ENCODE results near the gene SLCO2A1.

Gene SLCO2A1

DNA sequence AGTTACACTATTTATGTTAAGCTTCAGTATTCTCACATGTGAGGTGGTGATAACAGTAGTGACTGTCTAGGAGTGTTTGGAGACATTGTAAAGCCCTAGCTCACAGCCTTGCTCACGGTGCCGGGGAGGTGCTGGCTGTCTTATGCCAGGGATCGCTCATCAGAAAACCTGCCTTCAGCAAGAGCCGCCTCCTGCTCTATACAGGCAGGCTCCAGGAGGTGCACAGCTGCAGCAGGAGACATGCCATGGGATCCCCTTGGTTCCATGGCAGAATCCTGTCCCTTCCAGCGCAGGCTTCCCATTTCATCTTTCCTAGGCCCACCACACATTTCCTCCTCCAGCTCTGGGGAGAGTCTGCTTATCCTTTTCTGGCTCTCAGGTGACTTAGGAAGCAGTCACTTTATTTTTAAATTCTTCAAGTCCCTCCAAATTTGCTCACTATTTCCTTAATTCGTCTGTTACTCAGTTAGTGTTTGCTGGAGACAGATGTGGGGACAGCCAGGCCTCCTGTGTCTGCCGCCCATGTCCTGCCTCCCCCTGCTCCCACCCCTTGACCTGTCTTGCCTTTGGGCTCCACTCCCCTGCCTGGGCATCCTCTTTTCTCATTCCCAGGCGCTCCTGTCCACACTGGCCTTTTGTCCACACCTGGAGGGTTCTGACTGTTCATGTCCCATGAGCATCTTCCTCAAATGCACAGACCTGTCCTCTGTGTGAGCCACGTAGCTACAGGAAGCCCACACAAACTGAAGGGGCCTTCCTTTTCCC lies 31.7 kb downstream of the SLCO2A1 start:
- no peaks in the 10 kb centered on the region for H3K27me3 ChIP-seq
- no peaks in the 10 kb centered on the region for H3K9me3 ChIP-seq
- H3K4me3 ChIP-seq (ENCODE audit: low read depth in 1 of 2, low read length in 1 of 2), result no peak overlapping the region
- TF ChIP-seq, protein P1, sequence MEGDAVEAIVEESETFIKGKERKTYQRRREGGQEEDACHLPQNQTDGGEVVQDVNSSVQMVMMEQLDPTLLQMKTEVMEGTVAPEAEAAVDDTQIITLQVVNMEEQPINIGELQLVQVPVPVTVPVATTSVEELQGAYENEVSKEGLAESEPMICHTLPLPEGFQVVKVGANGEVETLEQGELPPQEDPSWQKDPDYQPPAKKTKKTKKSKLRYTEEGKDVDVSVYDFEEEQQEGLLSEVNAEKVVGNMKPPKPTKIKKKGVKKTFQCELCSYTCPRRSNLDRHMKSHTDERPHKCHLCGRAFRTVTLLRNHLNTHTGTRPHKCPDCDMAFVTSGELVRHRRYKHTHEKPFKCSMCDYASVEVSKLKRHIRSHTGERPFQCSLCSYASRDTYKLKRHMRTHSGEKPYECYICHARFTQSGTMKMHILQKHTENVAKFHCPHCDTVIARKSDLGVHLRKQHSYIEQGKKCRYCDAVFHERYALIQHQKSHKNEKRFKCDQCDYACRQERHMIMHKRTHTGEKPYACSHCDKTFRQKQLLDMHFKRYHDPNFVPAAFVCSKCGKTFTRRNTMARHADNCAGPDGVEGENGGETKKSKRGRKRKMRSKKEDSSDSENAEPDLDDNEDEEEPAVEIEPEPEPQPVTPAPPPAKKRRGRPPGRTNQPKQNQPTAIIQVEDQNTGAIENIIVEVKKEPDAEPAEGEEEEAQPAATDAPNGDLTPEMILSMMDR (IDR thresholded peaks at IDR 0.05), result no peak
- no peak overlapping the region for H3K27ac ChIP-seq
- H3K4me1 ChIP-seq (ENCODE audit: control insufficient read depth in 1 of 2, insufficient read depth in 1 of 2, low read depth in 1 of 2, low read length in 1 of 2), result no peaks in the 10 kb centered on the region
- no peaks in the 10 kb centered on the region for H3K36me3 ChIP-seq

DNA sequence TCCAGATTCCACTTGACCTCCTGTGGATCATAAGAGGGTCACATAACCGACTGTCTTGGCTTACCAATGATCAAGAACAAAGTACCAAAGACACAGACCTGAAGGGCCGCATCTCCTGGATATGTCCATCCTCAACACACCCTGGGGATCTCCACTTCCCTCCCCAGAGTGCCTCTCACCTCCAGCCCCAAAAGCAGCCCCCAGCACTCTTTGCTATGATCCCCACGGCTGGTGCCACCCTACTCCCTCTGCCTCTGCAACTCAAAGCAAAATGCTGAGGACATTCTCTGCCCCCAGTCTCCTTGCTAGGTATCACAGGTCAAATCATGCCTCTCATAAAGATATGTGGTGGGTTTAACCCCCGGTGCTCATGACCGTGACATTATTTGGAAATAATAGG lies 32.7 kb downstream of the SLCO2A1 start:
- no peaks in the 10 kb centered on the region for H3K9me3 ChIP-seq
- H3K27ac ChIP-seq, result no peak overlapping the region
- H3K4me1 ChIP-seq (ENCODE audit: control insufficient read depth in 1 of 2, insufficient read depth in 1 of 2, low read depth in 1 of 2, low read length in 1 of 2), result no peaks in the 10 kb centered on the region
- H3K4me3 ChIP-seq (ENCODE audit: low read depth in 1 of 2, low read length in 1 of 2), result no peak overlapping the region
- no peaks in the 10 kb centered on the region for H3K36me3 ChIP-seq
- TF ChIP-seq, protein P1 (IDR thresholded peaks at IDR 0.05), result no peak
- no peaks in the 10 kb centered on the region for H3K27me3 ChIP-seq

DNA sequence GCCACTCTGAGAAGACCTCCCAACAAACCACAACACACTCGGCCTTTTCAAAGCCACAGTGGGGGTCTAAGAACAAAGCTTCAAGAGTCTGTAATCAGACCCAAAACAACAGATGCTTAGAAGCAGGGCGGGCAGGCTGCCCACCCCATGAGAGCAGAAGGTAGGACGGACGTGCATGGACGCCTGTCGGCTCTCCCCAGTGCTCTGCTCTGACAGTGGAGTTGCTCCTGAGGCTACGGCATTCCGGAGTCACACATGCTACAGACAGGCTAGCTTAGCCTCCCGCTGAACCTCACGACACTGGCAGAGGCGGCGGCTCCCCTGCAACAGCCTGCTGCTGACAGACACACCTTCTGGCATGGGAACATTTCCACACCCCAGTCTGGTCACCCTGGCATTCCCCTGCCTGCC lies 33.5 kb downstream of the SLCO2A1 start:
- Histone ChIP-seq H3K36me3 (no peaks in the 10 kb centered on the region), H3K27me3 (no peaks in the 10 kb centered on the region), H3K4me1 (ENCODE audit: control insufficient read depth in 1 of 2, insufficient read depth in 1 of 2, low read depth in 1 of 2, low read length in 1 of 2) (no peaks in the 10 kb centered on the region), H3K27ac (no peak overlapping the region), H3K9me3 (no peaks in the 10 kb centered on the region), H3K4me3 (ENCODE audit: low read depth in 1 of 2, low read length in 1 of 2) (no peak overlapping the region)
- TF ChIP-seq, protein P1 (IDR thresholded peaks at IDR 0.05), result no peak

DNA sequence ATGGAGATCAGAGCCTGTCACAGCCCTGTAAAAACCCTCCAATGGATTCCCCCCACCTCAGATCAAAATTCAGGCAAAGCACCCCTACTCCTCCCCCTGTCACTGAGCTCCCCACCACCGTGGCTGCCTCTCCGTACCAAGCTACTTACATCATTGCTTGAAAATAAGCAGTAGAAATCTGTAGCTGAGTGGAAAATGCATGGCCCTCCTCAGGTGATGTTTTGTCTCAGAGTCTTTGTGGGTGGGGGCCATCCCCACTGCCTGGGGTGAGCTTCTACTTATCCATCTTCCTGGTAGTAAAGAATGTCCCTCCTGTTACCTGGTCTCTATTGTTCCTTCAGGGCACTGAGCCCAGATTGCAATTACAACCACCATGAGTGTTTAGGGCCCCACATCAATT lies 34.5 kb downstream of the SLCO2A1 start:
- Histone ChIP-seq H3K36me3 (no peaks in the 10 kb centered on the region), H3K27ac (no peak overlapping the region), H3K4me3 (ENCODE audit: low read depth in 1 of 2, low read length in 1 of 2) (no peak overlapping the region), H3K27me3 (no peaks in the 10 kb centered on the region), H3K4me1 (ENCODE audit: control insufficient read depth in 1 of 2, insufficient read depth in 1 of 2, low read depth in 1 of 2, low read length in 1 of 2) (no peaks in the 10 kb centered on the region), H3K9me3 (no peaks in the 10 kb centered on the region)
- TF ChIP-seq, protein P1 (IDR thresholded peaks at IDR 0.05), result no peak

DNA sequence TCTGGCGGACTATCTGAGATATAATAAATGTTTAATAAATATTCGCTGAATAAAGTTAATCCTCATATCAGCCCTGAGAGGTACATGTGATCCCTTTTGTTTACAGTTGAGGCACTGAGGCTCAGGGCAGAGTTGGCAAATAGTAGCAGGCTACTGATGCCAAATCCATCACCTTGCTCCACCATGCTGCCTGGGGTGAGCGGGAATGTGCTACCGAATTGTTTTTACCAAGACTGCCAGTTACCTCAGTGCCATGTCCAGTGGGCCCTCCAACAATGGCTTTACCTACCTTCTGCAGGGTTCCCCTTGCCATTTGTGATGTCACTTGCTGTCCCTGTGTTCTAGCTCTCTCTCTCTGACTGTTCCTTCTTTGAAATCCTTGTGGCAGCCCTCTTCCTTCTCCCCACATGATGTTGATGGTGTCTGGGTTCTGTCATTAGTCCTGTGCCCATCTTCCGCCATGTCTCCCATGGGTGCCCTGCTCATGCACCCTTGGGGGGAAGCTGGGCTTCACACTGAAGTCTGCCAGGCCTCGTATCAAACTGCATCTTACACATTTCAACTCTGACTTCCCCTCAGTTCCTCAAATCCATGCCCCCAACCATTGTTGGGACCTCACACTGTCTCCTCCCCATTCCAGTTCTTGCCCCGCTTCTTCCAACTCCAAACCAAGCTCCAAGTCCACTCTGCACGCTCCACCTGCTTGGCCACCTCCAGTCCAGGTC lies 35.4 kb downstream of the SLCO2A1 start:
- TF ChIP-seq, protein P1 (IDR thresholded peaks at IDR 0.05), result no peak
- H3K27me3 ChIP-seq, result no peaks in the 10 kb centered on the region
- no peaks in the 10 kb centered on the region for H3K4me1 ChIP-seq (ENCODE audit: control insufficient read depth in 1 of 2, insufficient read depth in 1 of 2, low read depth in 1 of 2, low read length in 1 of 2)
- no peak overlapping the region for H3K27ac ChIP-seq
- H3K4me3 ChIP-seq (ENCODE audit: low read depth in 1 of 2, low read length in 1 of 2), result no peak overlapping the region
- no peaks in the 10 kb centered on the region for H3K9me3 ChIP-seq
- no peaks in the 10 kb centered on the region for H3K36me3 ChIP-seq

Data from neutrophil (primary cell).